H1 (cell line): ENCODE results near the gene DDHD1. TPM values are rescaled to one million over a fixed set of nuclear protein-coding genes. Genes with fewer than 3 reads are reported as not detected.

Source experiments
- CTCF ChIA-PET: fragments of 300-600 bp; sonication (Branson Sonifier 250); formaldehyde crosslinking; loops from one replicate; lab custom pipeline; 2021; ENCODE audit not compliant: partially characterized antibody; lab: Charles Lee
- POLR2A ChIA-PET: fragments of 300-600 bp; sonication (Branson Sonifier 250); formaldehyde crosslinking; loops from one replicate; lab custom pipeline; 2021; ENCODE audit warnings: inconsistent platforms; ENCODE audit not compliant: partially characterized antibody; lab: Charles Lee
- DNase-seq, 2 experiments: peaks; one replicate each; pipeline versions ENCODE4 v3.0.0 to v3.0.0-alpha.2; 2010 to 2022; ENCODE audit warnings: low spot score in 2 of 2, low read depth in 1 of 2, mixed read lengths in 1 of 2
- FAIRE-seq: peaks from 2 replicates; lab custom pipeline; 2011; peaks lifted over from hg19 to GRCh38; lab: Jason Lieb, UNC
- H2AFZ ChIP-seq: 2 replicates; pipeline ENCODE4 v1.8.1; 2012; ENCODE audit warnings: low read length, inconsistent platforms
- H2AK5ac ChIP-seq: 2 replicates; pipeline ENCODE4 v1.6.1; 2013; ENCODE audit warnings: low read depth, low read length
- H2BK120ac ChIP-seq: replicated peaks from 2 replicates; pipeline ENCODE3; 2013; ENCODE audit warnings: low read depth, low read length, inconsistent platforms
- H2BK12ac ChIP-seq: 2 replicates; pipeline ENCODE4 v1.6.1; 2013; ENCODE audit warnings: low read depth, low read length
- H2BK15ac ChIP-seq: 2 replicates; pipeline ENCODE4 v1.6.1; 2013; ENCODE audit warnings: low read length
- H2BK20ac ChIP-seq: 2 replicates; pipeline ENCODE4 v1.6.1; 2013; ENCODE audit warnings: low read length
- H2BK5ac ChIP-seq: 2 replicates; pipeline ENCODE4 v1.6.1; 2013; ENCODE audit warnings: low read depth, low read length
- H3K14ac ChIP-seq: 2 replicates; pipeline ENCODE4 v1.6.1; 2013; ENCODE audit warnings: inconsistent platforms; ENCODE audit not compliant: insufficient read length
- H3K18ac ChIP-seq: 2 replicates; pipeline ENCODE4 v1.6.1; 2013; ENCODE audit warnings: low read length; ENCODE audit errors: extremely low read depth
- H3K23ac ChIP-seq: 2 replicates; pipeline ENCODE4 v1.6.1; 2013; ENCODE audit warnings: inconsistent platforms; ENCODE audit not compliant: insufficient read length
- H3K23me2 ChIP-seq: 2 replicates; pipeline ENCODE4 v1.6.1; 2013; ENCODE audit warnings: low read depth, low read length
- H3K27ac ChIP-seq: 2 replicates; pipeline ENCODE4 v1.6.1; 2011; ENCODE audit warnings: low read depth, low read length, inconsistent platforms
- H3K27me3 ChIP-seq, 4 experiments: replicated peaks in 1 of 4; 1 replicate in 1 of 4; 2 replicates in 3 of 4; pipeline versions ENCODE4 v1.6.1 to v1.8.1; 2011 to 2013; ENCODE audit warnings: low read length in 3 of 4, mild to moderate bottlenecking in 3 of 4, inconsistent platforms in 2 of 4, mixed read lengths in 2 of 4, moderate library complexity in 1 of 4; ENCODE audit not compliant: control insufficient read depth in 3 of 4, insufficient read depth in 3 of 4; ENCODE audit errors: extremely low read depth in 1 of 4
- H3K36me3 ChIP-seq, 4 experiments: 2 replicates each; pipeline versions ENCODE4 v1.6.1 to v1.8.1; 2011 to 2013; ENCODE audit warnings: mild to moderate bottlenecking in 4 of 4, low read length in 3 of 4, moderate library complexity in 2 of 4, control low read depth in 1 of 4, inconsistent platforms in 1 of 4; ENCODE audit not compliant: insufficient read depth in 4 of 4, control insufficient read depth in 2 of 4
- H3K4ac ChIP-seq: replicated peaks from 2 replicates; pipeline ENCODE3; 2013; ENCODE audit warnings: low read length, low read depth, mixed read lengths, inconsistent platforms; ENCODE audit not compliant: insufficient read length
- H3K4me1 ChIP-seq, 4 experiments: replicated peaks in 1 of 4; 1 replicate in 1 of 4; 2 replicates in 3 of 4; pipeline versions ENCODE4 v1.6.1 to v1.8.1; 2011 to 2013; ENCODE audit warnings: low read length in 3 of 4, inconsistent platforms in 2 of 4, mixed read lengths in 1 of 4; ENCODE audit not compliant: insufficient read depth in 4 of 4, control insufficient read depth in 3 of 4
- H3K4me2 ChIP-seq, 2 experiments: 2 replicates each; pipeline versions ENCODE4 v1.6.1 to v1.8.1; 2011 to 2013; ENCODE audit warnings: low read depth in 2 of 2, low read length in 2 of 2, control low read depth in 1 of 2, inconsistent platforms in 1 of 2, mild to moderate bottlenecking in 1 of 2; ENCODE audit not compliant: insufficient read depth in 1 of 2
- H3K4me3 ChIP-seq, 4 experiments: fragments of 200-600, 300-600 bp in 1 of 4; sonication (generic), shearing (Covaris generic), sonication (Bioruptor Twin) in 1 of 4; 2 replicates each; pipeline versions ENCODE4 v1.5.1 to v1.8.1; 2011 to 2016; ENCODE audit warnings: low read length in 4 of 4, low read depth in 3 of 4, control low read depth in 2 of 4, inconsistent platforms in 2 of 4, mild to moderate bottlenecking in 2 of 4, mixed read lengths in 1 of 4, moderate library complexity in 1 of 4; ENCODE audit not compliant: insufficient read depth in 2 of 4; ENCODE audit errors: extremely low read depth in 1 of 4
- H3K56ac ChIP-seq: replicated peaks from 2 replicates; pipeline ENCODE3; 2013; ENCODE audit warnings: low read depth, mild to moderate bottlenecking, mixed read lengths, low read length, inconsistent platforms; ENCODE audit not compliant: insufficient read length
- H3K79me1 ChIP-seq: 2 replicates; pipeline ENCODE4 v1.6.1; 2013; ENCODE audit warnings: low read depth, low read length, control low read depth
- H3K79me2 ChIP-seq, 2 experiments: 2 replicates each; pipeline versions ENCODE4 v1.6.1 to v1.8.1; 2012 to 2013; ENCODE audit warnings: low read length in 2 of 2, mild to moderate bottlenecking in 2 of 2, inconsistent platforms in 1 of 2; ENCODE audit not compliant: insufficient read depth in 2 of 2, control insufficient read depth in 1 of 2
- H3K9ac ChIP-seq, 4 experiments: replicated peaks in 1 of 4; 1 replicate in 1 of 4; 2 replicates in 3 of 4; pipeline versions ENCODE4 v1.6.1 to v1.8.1; 2011 to 2013; ENCODE audit warnings: low read depth in 3 of 4, low read length in 3 of 4, control low read depth in 2 of 4, mild to moderate bottlenecking in 2 of 4, moderate library complexity in 2 of 4, inconsistent platforms in 1 of 4; ENCODE audit errors: extremely low read depth in 1 of 4
- H3K9me3 ChIP-seq, 2 experiments: 2 replicates each; pipeline versions ENCODE4 v1.6.1 to v1.8.1; 2012 to 2013; ENCODE audit warnings: mild to moderate bottlenecking in 2 of 2, moderate library complexity in 2 of 2, control low read depth in 1 of 2, inconsistent platforms in 1 of 2, low read depth in 1 of 2, low read length in 1 of 2, mixed read lengths in 1 of 2; ENCODE audit not compliant: insufficient read depth in 2 of 2
- H4K20me1 ChIP-seq, 2 experiments: replicated peaks in 1 of 2; 2 replicates each; pipeline versions ENCODE3 to v1.8.1; 2011 to 2013; ENCODE audit warnings: inconsistent platforms in 2 of 2, low read length in 2 of 2, mild to moderate bottlenecking in 1 of 2; ENCODE audit not compliant: insufficient read depth in 2 of 2, control insufficient read depth in 1 of 2
- H4K5ac ChIP-seq: 2 replicates; pipeline ENCODE4 v1.6.1; 2013; ENCODE audit warnings: low read length, low read depth, mixed read lengths, inconsistent platforms; ENCODE audit not compliant: insufficient read length
- H4K8ac ChIP-seq: 2 replicates; pipeline ENCODE4 v1.8.0; 2013; ENCODE audit warnings: mild to moderate bottlenecking, moderate library complexity, low read length, inconsistent platforms; ENCODE audit not compliant: insufficient read depth; ENCODE audit errors: extremely low read depth
- H4K91ac ChIP-seq: replicated peaks from 2 replicates; pipeline ENCODE3; 2013; ENCODE audit warnings: low read length, mixed read lengths, inconsistent platforms; ENCODE audit not compliant: insufficient read length
- MAFK ChIP-seq: IDR thresholded peaks from 2 replicates; pipeline ENCODE4 v1.6.1; 2012; ENCODE audit warnings: low read depth, mild to moderate bottlenecking, improper control_type of control experiment, low read length
- WGBS, 2 experiments: shearing (Covaris generic) in 1 of 2; methylation state at CpG; one replicate each; pipeline versions ENCODE4 v1.1.6 to v1.1.7; 2013 to 2015; ENCODE audit warnings: low lambda C conversion rate in 2 of 2, mixed read lengths in 2 of 2, inconsistent platforms in 1 of 2, low coverage in 1 of 2, missing lambda C conversion rate in 1 of 2; ENCODE audit not compliant: insufficient replicate concordance in 2 of 2, insufficient coverage in 1 of 2, insufficient read length in 1 of 2; ENCODE audit errors: extremely low coverage in 1 of 2, missing lambda C conversion rate in 1 of 2; 5-methylcytosine and 5-hydroxymethylcytosine counted together
- polyA plus RNA-seq, 7 experiments: library from polyadenylated mRNA; depleted of rRNA in 3 of 7; stranded (reverse) in 5 of 7; unstranded in 2 of 7; fragments of >200 nt in 5 of 7; fragments of 200-250 nt in 2 of 7; gene quantifications; 1 replicate in 5 of 7; 2 replicates in 1 of 7; 4 replicates in 1 of 7; pipeline versions ENCODE4 v1.2.1 to v1.2.3, GENCODE V29; 2011 to 2013; ENCODE audit warnings: missing spikeins in 2 of 7, mixed read lengths in 2 of 7
- total RNA-seq: library from RNA; stranded (reverse); fragmentation: NEBNext Ultra II Directional; extraction: Animal tissue kit (Norgen Biotek cat#: 25700); gene quantifications from 2 replicates; pipeline ENCODE4 v1.2.1, GENCODE V29; 2021

DDHD1 gene
- total and polyA plus RNA-seq, 2 of the 8 experiments (the other 6 are each of a cell fraction or from before 2014, with no cell fraction given), result 3.6 to 16.0 TPM

GRCh38 chr14:53175375-53175774 is 22.3 kb upstream of the DDHD1 start:
- POLR2A ChIA-PET, result no interaction called here
- Histone ChIP-seq H3K4me3 (no peak overlapping the region), H3K36me3 (no peaks in the 10 kb centered on the region), H3K27ac (no peak overlapping the region), H3K9me3 (no peaks in the 10 kb centered on the region), H4K8ac (no peak overlapping the region), H4K91ac (no peak overlapping the region), H3K9ac (no peak overlapping the region), H3K23ac (no peak overlapping the region), H3K27me3 (no peaks in the 10 kb centered on the region), H3K23me2 (no peaks in the 10 kb centered on the region), H2BK120ac (no peak overlapping the region), H3K79me1 (no peaks in the 10 kb centered on the region), H2BK15ac (no peak overlapping the region), H3K14ac (no peak overlapping the region), H3K4ac (no peak overlapping the region), H3K4me1 (no peaks in the 10 kb centered on the region; a peak in 1 of 7 replicates), H3K56ac (no peak overlapping the region), H3K18ac (no peak overlapping the region), H2BK12ac (no peak overlapping the region), H2AFZ (no peak overlapping the region), H2BK20ac (no peak overlapping the region), H2BK5ac (no peak overlapping the region), H4K5ac (no peak overlapping the region), H3K4me2 (no peak overlapping the region), H4K20me1 (no peaks in the 10 kb centered on the region), H2AK5ac (no peak overlapping the region), H3K79me2 (no peaks in the 10 kb centered on the region)
- WGBS, 2 experiments, result 90% methylated on average over 4 of the region's 4 CpGs; no CpG with 5 or more reads in 1 of the 2 experiments
- no peak for TF ChIP-seq MAFK
- CTCF ChIA-PET, result no interaction called here
- FAIRE-seq (no peak), DNase-seq (no peak)
